HUES6 (cell line): Measurements from ENCODE around the gene SMIM13.

Experiments
- H3K27ac ChIP-seq: 2 replicates; pipeline ENCODE4 v1.7.0; 2013; ENCODE audit warnings: low read depth, mild to moderate bottlenecking, low read length, inconsistent platforms
- H3K27me3 ChIP-seq: 2 replicates; pipeline ENCODE4 v1.6.1; 2013; ENCODE audit warnings: low read length; ENCODE audit not compliant: control insufficient read depth, insufficient read depth
- H3K36me3 ChIP-seq: 2 replicates; pipeline ENCODE4 v1.6.1; 2013; ENCODE audit warnings: low read length; ENCODE audit not compliant: control insufficient read depth, insufficient read depth
- H3K4me1 ChIP-seq: 2 replicates; pipeline ENCODE4 v1.6.1; 2013; ENCODE audit warnings: low read length; ENCODE audit not compliant: control insufficient read depth, insufficient read depth
- H3K4me3 ChIP-seq: 2 replicates; pipeline ENCODE4 v1.5.1; 2013; ENCODE audit warnings: low read depth, low read length
- H3K9ac ChIP-seq: one replicate; pipeline ENCODE4 v1.6.1; 2013; ENCODE audit warnings: mild to moderate bottlenecking, low read length
- H3K9me3 ChIP-seq: 2 replicates; pipeline ENCODE4 v1.6.1; 2013; ENCODE audit warnings: low read depth, low read length; ENCODE audit not compliant: control insufficient read depth, insufficient read depth

SMIM13 gene

GRCh38 chr6:11141295-11141694 is 47.7 kb downstream of the SMIM13 start:
- Histone ChIP-seq H3K27ac (no peak overlapping the region), H3K4me1 (peaks cover 16% of the 10 kb centered on the region), H3K36me3 (no peaks in the 10 kb centered on the region), H3K4me3 (no peak overlapping the region), H3K27me3 (no peaks in the 10 kb centered on the region), H3K9me3 (no peaks in the 10 kb centered on the region), H3K9ac (no peak overlapping the region)

GRCh38 chr6:11142296-11143027 is 48.8 kb downstream of the SMIM13 start:
- no peaks in the 10 kb centered on the region for H3K9me3 ChIP-seq
- no peaks in the 10 kb centered on the region for H3K27me3 ChIP-seq
- peaks cover 21% of the 10 kb centered on the region for H3K4me1 ChIP-seq
- no peaks in the 10 kb centered on the region for H3K36me3 ChIP-seq
- H3K4me3 ChIP-seq, result no peak overlapping the region
- no peak overlapping the region for H3K27ac ChIP-seq
- no peak overlapping the region for H3K9ac ChIP-seq

- H3K9me3 ChIP-seq, result no peaks in the 10 kb centered on the region
- H3K4me1 ChIP-seq, result peaks cover 21% of the 10 kb centered on the region
- no peaks in the 10 kb centered on the region for H3K36me3 ChIP-seq
- H3K27ac ChIP-seq, result no peak overlapping the region
- H3K9ac ChIP-seq, result no peak overlapping the region
- H3K4me3 ChIP-seq, result no peak overlapping the region
- H3K27me3 ChIP-seq, result no peaks in the 10 kb centered on the region
These were observed 50.0 kb downstream of the SMIM13 start for GRCh38 chr6:11143394-11144371.

- H3K4me1 ChIP-seq, result peaks cover 16% of the 10 kb centered on the region
- H3K4me3 ChIP-seq, result no peak overlapping the region
- H3K36me3 ChIP-seq, result no peaks in the 10 kb centered on the region
- H3K27me3 ChIP-seq, result no peaks in the 10 kb centered on the region
- H3K9ac ChIP-seq, result no peak overlapping the region
- H3K9me3 ChIP-seq, result no peaks in the 10 kb centered on the region
- no peak overlapping the region for H3K27ac ChIP-seq
These were observed 50.8 kb downstream of the SMIM13 start for GRCh38 chr6:11144393-11144851.

- H3K27me3 ChIP-seq, result no peaks in the 10 kb centered on the region
- H3K9me3 ChIP-seq, result no peaks in the 10 kb centered on the region
These were observed 52.6 kb downstream of the SMIM13 start for GRCh38 chr6:11146117-11146826.

GRCh38 chr6:11149551-11149950 is 55.9 kb downstream of the SMIM13 start:
- no peak overlapping the region for H3K4me3 ChIP-seq
- no peak overlapping the region for H3K27ac ChIP-seq
- H3K27me3 ChIP-seq, result no peaks in the 10 kb centered on the region
- no peaks in the 10 kb centered on the region for H3K36me3 ChIP-seq
- H3K4me1 ChIP-seq, result peaks cover 25% of the 10 kb centered on the region
- no peak overlapping the region for H3K9ac ChIP-seq
- no peaks in the 10 kb centered on the region for H3K9me3 ChIP-seq

More at GRCh38 chr6:11146117-11146826, 52.6 kb downstream of the SMIM13 start:
- no peaks in the 10 kb centered on the region for H3K36me3 ChIP-seq
- H3K4me3 ChIP-seq, result no peak overlapping the region
- peaks cover 20% of the 10 kb centered on the region for H3K4me1 ChIP-seq
- H3K27ac ChIP-seq, result no peak overlapping the region
- no peak overlapping the region for H3K9ac ChIP-seq

- Histone ChIP-seq H3K4me1 (peaks cover 18% of the 10 kb centered on the region), H3K36me3 (no peaks in the 10 kb centered on the region), H3K4me3 (no peak overlapping the region), H3K27me3 (no peaks in the 10 kb centered on the region; the same call in 1 of the 2 replicates), H3K9me3 (no peaks in the 10 kb centered on the region), H3K27ac (no peak overlapping the region), H3K9ac (no peak overlapping the region)
These were observed 57.9 kb downstream of the SMIM13 start for GRCh38 chr6:11151488-11151887.

- H3K4me1 ChIP-seq, result peaks cover 14% of the 10 kb centered on the region; the same call in 1 of the 2 replicates
- no peaks in the 10 kb centered on the region for H3K36me3 ChIP-seq
- no peaks in the 10 kb centered on the region; the same call in 1 of the 2 replicates for H3K27me3 ChIP-seq
- no peaks in the 10 kb centered on the region for H3K9me3 ChIP-seq
- H3K4me3 ChIP-seq, result no peak overlapping the region
- no peak overlapping the region for H3K27ac ChIP-seq
- no peak overlapping the region for H3K9ac ChIP-seq
These were observed 58.9 kb downstream of the SMIM13 start for GRCh38 chr6:11152581-11152980.

GRCh38 chr6:11153447-11153846 is 59.8 kb downstream of the SMIM13 start:
- H3K27me3 ChIP-seq, result no peaks in the 10 kb centered on the region; the same call in 1 of the 2 replicates
- H3K4me3 ChIP-seq, result no peak overlapping the region
- no peak overlapping the region for H3K9ac ChIP-seq
- peaks cover 14% of the 10 kb centered on the region; the same call in 1 of the 2 replicates for H3K4me1 ChIP-seq
- no peak overlapping the region for H3K27ac ChIP-seq
- H3K36me3 ChIP-seq, result no peaks in the 10 kb centered on the region
- H3K9me3 ChIP-seq, result no peaks in the 10 kb centered on the region

- Histone ChIP-seq H3K4me3 (no peak overlapping the region), H3K4me1 (peaks cover 14% of the 10 kb centered on the region; the same call in 1 of the 2 replicates), H3K27ac (no peak overlapping the region), H3K36me3 (no peaks in the 10 kb centered on the region), H3K27me3 (no peaks in the 10 kb centered on the region; the same call in 1 of the 2 replicates), H3K9me3 (no peaks in the 10 kb centered on the region), H3K9ac (no peak overlapping the region)
These were observed 62.0 kb downstream of the SMIM13 start for GRCh38 chr6:11155589-11155988.
